T follicular helper cell (primary cell): Measurements from ENCODE around the gene SLC6A13.
"Not testable (repeated sequence)": the region's sequence is repeated elsewhere in the genome, so short reads cannot be mapped to it uniquely, and the experiment has no call there.

Source experiments
- DNase-seq: peaks from one replicate; pipeline ENCODE4 v3.0.0-alpha.2; 2020; ENCODE audit warnings: low read depth
- total RNA-seq, 2 experiments: gene quantifications; one replicate each; lab custom pipeline; 2026; lab: John Stamatoyannopoulos, UW

SLC6A13 gene
- total RNA-seq = 0.13 to 0.54 reads per million in 2 experiments

- DNase-seq = no peak
Measured at GRCh38 chr12:262817-263216, at the start of gene SLC6A13. Gene SLC6A13, minus strand, starts transcription at chr12:262836. Its CDS starts 2,784 bp downstream, at chr12:260052.

GRCh38 chr12:308511-308910, 45.9 kb upstream of the SLC6A13 start:
- DNase-seq = no peak

- DNase-seq = no peak
Measured at GRCh38 chr12:307406-307805, 44.8 kb upstream of the SLC6A13 start.

DNA sequence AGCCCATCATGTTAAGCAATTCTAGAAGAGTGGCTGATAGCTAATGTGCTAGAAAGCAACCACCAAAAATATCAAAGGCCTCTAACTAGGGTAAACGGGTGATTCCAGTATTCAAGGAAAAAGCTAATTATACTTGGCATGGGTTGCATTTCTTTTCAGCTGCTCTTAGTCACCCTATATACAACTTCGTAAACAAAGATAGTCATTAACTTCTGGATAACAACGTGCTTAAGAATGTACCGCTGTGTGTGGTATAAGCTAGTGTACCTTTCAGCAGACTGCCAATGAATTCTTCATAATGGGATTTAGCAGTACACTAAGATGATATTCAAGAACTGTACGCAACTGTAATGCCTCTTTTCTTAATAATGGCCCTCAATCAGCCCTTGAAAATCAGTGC, 42.2 kb upstream of the SLC6A13 start:
- no peak for DNase-seq

DNA sequence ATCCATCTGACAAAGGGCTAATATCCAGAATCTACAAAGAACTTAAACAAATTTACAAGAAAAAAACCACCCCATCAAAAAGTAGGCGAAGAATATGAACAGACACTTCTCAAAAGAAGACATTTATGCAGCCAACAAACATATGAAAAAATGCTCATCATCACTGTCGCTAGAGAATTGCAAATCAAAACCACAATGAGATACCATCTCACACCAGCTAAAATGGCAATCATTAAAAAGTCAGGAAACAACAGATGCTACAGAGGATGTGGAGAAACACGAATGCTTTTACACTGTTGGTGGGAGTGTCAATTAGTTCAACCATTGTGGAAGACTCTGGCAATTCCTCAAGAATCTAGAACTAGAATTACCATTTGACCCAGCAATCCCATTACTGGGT, 40.1 kb upstream of the SLC6A13 start:
- not testable (repeated sequence) for DNase-seq

GRCh38 chr12:300166-300565, 37.5 kb upstream of the SLC6A13 start:
- DNase-seq = not testable (repeated sequence)

DNA sequence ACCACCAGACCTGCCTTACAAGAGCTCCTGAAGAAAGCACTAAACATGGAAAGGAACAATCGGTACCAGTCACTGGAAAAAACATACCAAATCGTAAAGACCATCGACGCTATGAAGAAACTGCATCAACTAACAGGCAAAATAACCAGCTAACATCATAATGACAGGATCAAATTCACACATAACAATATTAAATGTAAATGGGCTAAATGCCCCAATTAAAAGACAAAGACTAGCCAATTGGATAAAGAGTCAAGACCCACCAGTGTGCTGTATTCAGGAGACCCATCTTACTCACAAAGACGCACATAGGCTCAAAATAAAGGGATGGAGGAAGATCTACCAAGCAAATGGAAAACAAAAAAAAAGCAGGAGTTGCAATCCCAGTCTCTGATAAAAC, 36.9 kb upstream of the SLC6A13 start:
- DNase-seq = not testable (repeated sequence)

DNA sequence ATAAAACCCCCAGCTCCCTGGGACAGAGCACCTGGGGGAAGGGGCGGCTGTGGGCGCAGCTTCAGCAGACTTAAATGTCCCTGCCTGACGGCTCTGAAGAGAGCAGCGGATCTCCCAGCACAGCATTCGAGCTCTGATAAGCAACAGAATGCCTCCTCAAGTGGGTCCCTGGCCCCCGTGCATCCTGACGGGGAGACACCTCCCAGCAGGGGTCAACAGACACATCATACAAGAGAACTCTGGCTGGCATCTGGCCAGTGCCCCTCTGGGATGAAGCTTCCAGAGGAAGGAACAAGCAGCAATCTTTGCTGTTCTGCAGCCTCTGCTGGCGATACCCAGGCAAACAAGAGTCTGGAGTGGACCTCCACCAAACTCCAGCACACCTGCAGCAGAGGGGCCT, 35.4 kb upstream of the SLC6A13 start:
- DNase-seq = not testable (repeated sequence)

- DNase-seq = no peak
Measured at GRCh38 chr12:295132-295531, 32.5 kb upstream of the SLC6A13 start.

GRCh38 chr12:293199-293598, 30.6 kb upstream of the SLC6A13 start:
- no peak for DNase-seq

- no peak for DNase-seq
Measured at GRCh38 chr12:292186-292585, 29.6 kb upstream of the SLC6A13 start.

DNA sequence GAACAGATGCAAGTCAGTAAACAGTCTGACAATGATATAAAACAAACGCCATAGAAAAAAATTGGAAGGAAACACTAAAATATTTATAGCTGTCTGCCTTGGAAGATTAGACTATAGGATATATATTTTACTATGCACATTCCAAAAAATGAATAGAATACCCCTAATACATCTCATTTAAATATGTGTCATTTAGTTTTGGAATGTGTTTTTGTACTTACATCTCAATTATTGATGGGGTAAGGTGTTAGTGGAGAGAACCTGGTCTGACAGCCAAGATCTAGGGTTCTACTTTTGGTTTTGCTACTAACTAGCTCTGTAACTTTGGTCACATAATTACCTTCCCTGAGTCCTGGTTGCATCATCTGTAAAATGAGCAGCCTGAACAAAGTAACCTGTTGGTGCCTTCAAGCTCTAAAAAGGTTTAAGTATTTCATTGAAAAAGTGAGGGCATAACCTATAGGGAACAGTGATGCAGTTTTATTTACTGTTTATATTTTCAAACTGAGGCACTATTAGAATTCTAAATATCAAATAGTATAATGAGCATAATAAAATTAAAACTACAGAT, 28.6 kb upstream of the SLC6A13 start:
- no peak for DNase-seq

GRCh38 chr12:288687-289086, 26.1 kb upstream of the SLC6A13 start:
- DNase-seq = no peak

DNA sequence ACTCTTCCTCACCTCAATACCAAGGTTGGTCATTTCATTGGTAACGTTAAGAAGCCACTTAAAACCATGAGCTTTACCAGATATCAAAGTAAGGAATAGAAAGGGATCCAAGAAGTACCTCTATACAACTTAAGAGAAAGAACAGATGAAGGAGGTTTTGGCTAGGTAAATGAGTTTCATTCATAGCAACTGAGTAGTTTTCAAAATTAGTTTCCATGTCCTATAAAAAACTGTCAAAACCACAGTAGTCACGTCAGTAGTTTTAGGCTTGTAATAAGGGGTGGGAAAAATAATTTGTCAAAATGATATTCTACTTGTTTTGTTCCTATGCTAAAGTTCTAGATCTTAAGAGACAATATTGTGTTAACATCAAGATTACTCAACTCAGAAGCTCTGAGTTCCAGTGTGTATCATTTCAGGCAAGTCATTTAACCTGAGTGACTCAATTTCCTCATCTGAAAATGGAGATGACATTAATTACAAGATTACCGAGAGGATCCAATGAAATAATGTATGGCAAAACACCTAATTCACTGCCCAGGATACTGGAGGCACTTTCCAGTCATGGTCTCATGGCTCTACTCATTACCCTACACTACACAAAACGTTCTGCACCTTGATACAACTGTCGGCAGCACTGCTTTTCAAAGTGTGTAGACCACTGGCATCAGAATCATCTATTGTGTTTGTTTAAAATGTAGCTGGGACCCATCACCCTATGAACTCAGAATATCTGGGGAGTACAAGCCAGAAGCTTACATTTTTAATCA, 24.1 kb upstream of the SLC6A13 start:
- no peak for DNase-seq

DNA sequence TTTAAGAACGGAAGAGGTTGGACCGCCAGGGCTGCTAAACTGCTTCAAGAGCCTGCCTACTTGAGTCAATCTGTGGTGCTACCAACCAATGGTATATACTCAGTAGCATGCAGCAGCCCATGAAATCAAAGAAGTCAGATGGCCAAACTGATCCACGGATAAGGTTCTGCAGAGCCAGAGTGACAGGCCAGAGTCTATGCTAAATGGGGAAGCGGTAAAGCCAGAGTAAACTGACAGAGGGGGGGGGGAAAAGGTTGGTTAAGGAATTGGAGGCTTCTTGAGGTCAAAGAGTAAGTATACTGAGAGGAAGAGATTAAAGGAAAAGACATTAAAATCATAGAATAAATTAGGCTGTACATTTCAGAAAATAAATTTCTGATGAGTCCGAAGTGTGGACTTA, 15.4 kb upstream of the SLC6A13 start:
- no peak for DNase-seq

DNA sequence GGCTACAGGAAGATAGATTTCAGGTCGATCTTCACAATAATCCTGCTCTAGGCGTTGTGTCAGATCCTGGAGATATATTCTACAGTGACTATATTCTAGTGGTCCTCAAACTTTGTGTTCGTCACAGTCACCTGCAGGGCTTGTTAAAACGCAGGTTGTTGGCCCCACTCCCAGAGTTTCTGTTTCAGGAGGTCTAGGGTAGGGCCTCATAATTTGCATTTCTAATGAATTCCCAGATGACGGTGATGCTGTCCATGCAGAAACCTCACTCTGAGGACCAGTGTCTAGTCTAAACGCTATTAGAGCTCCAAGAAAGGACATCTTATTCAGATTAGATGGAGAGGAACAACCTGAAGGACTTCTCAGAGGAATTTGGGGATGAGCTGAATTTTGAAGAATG, 13.2 kb upstream of the SLC6A13 start:
- DNase-seq = no peak

DNA sequence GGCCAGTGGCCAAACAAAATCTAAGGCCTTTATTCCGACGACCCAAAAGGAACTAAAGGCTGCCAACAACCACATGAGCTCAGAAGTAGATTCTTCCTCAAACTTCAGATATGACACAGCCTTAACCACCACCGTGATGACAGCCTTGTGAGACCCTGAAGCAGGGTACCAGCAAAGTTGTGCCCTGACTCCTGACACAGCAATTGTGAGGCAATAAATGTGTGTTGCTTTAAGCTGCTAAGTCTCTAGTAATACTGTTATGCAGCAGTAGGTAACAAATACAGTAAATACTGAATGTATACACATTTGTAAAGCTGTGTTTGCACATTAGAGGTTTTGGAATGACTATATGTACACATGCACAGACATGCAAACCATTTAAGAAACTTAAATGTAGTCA, 10.7 kb upstream of the SLC6A13 start:
- no peak for DNase-seq

GRCh38 chr12:272942-273341, 10.3 kb upstream of the SLC6A13 start:
- DNase-seq = no peak

- no peak for DNase-seq
Measured at GRCh38 chr12:271161-271560, 8.5 kb upstream of the SLC6A13 start.

DNA sequence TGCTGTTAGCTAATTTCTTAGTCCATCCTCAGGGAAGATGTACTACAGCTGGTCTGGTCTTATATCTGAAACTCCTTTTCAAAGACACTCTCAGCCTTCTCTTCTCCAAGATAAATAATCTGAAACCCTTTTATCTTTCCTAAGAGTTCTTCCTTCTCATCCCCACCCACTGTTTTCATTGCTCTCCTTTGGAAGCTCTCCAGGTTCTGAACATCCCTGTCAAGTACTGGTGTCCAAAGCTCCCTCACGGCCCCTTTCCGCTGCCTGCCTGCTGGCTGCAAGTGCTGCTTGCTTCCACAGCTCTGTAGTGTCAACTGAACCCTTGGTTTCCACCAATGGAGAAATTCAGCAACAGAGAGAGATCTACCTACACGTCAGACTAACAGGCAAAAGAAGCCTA, 6.6 kb upstream of the SLC6A13 start:
- DNase-seq = no peak

DNA sequence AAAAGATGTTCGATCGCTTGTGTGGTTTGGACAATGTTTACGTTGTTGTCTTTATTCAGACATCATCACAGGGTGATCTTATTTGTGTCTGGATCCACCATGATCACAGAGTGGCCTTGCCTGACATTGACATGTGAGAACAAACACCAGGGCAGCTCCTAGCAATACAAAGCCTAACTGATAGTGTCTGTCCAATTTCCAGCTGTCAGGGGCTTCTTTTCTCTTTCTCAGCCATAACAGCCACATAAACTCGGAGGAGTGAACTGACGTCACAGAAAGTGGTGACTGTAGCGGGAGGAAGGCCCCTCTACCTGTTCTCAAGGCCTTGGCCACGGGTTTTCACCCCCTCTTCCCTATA, 5.8 kb upstream of the SLC6A13 start:
- no peak for DNase-seq

- no peak for DNase-seq
Measured at GRCh38 chr12:267581-268482, 5.2 kb upstream of the SLC6A13 start.

DNA sequence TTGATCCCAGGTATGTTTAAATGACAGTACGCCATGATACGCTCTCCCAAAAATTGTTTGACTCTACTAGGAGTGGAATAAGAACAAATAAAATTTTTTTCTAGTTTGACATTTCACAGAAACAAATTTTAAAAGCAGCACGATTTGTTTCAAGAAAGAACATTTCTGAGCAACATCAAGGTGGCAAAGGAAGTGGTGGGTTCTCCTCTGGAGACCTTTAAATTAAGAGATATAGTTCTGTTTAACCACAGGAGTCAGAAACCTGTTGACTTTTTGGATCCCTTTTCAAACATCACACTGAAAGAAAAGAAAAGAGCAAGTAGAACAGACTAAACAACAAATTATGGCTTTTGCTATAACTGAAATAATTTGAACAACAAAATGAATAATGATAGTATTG, 2.5 kb upstream of the SLC6A13 start:
- no peak for DNase-seq
